Measurements from ENCODE around the gene KCNJ12. TPM values are rescaled to one million over a fixed set of nuclear protein-coding genes. Genes with fewer than 3 reads are reported as not detected.
"Not testable (repeated sequence)": the region's sequence is repeated elsewhere in the genome, so short reads cannot be mapped to it uniquely, and the experiment has no call there.

KCNJ12 gene
- total and polyA plus RNA-seq, 4 donors, result 0.67 to 6.6 (median 2.5) TPM

- H3K4me1 ChIP-seq (ENCODE audit: control insufficient read depth in 5 of 5, insufficient read depth in 5 of 5, low read length in 5 of 5), result peaks cover 0 to 21% (median 0%) of the 10 kb centered on the region in 5 donors
- H3K27ac ChIP-seq (ENCODE audit: low read depth in 1 of 2, low read length in 1 of 2); H3K4me3 ChIP-seq; H3K9me3 ChIP-seq (ENCODE audit: control insufficient read depth in 4 of 4, insufficient read depth in 3 of 4, low read length in 3 of 4); DNase-seq; ATAC-seq (ENCODE audit: insufficient read depth, low FRiP score); H3K9ac ChIP-seq (ENCODE audit: insufficient read depth in 1 of 2, low read length in 2 of 2); H3K27me3 ChIP-seq (ENCODE audit: control insufficient read depth in 3 of 3, insufficient read depth in 3 of 3, low read length in 2 of 3); H3K36me3 ChIP-seq (ENCODE audit: control insufficient read depth in 4 of 4, insufficient read depth in 4 of 4, low read length in 4 of 4): not testable (repeated sequence)
- no CpG with 5 or more reads among the region's 3 CpGs for WGBS, 2 donors
Measured at GRCh38 chr17:21427727-21428126, 51.6 kb downstream of the KCNJ12 start.

- Histone ChIP-seq H3K27ac (ENCODE audit: low read depth in 1 of 2, low read length in 1 of 2) (peak overlapping the region in 1 of 2 donors; percentile 39), H3K4me1 (ENCODE audit: control insufficient read depth in 5 of 5, insufficient read depth in 5 of 5, low read length in 5 of 5) (peaks cover 0 to 14% (median 0%) of the 10 kb centered on the region in 5 donors)
- not testable (repeated sequence) for H3K9me3 ChIP-seq (ENCODE audit: control insufficient read depth in 4 of 4, insufficient read depth in 3 of 4, low read length in 3 of 4); ATAC-seq (ENCODE audit: insufficient read depth, low FRiP score); H3K4me3 ChIP-seq; H3K27me3 ChIP-seq (ENCODE audit: control insufficient read depth in 3 of 3, insufficient read depth in 3 of 3, low read length in 2 of 3); H3K36me3 ChIP-seq (ENCODE audit: control insufficient read depth in 4 of 4, insufficient read depth in 4 of 4, low read length in 4 of 4); H3K9ac ChIP-seq (ENCODE audit: insufficient read depth in 1 of 2, low read length in 2 of 2)
- WGBS, 2 donors, result 64 to 66% methylated on average over 5 of the region's 5 CpGs
- peak; percentile 43 to 91 (median 90) for DNase-seq
Measured at GRCh38 chr17:21428752-21429424, 52.7 kb downstream of the KCNJ12 start.

GRCh38 chr17:21429921-21430628, 53.9 kb downstream of the KCNJ12 start:
- ATAC-seq (ENCODE audit: insufficient read depth, low FRiP score), result peak; percentile 32
- H3K9me3 ChIP-seq (ENCODE audit: control insufficient read depth in 4 of 4, insufficient read depth in 3 of 4, low read length in 3 of 4), result not testable (repeated sequence)
- H3K27ac ChIP-seq (ENCODE audit: low read depth in 1 of 2, low read length in 1 of 2), result peak overlapping the region in 1 of 2 donors; percentile 22

GRCh38 chr17:21433971-21434370, 57.8 kb downstream of the KCNJ12 start:
- DNase-seq; H3K4me3 ChIP-seq; H3K36me3 ChIP-seq (ENCODE audit: control insufficient read depth in 4 of 4, insufficient read depth in 4 of 4, low read length in 4 of 4); H3K27ac ChIP-seq (ENCODE audit: low read depth in 1 of 2, low read length in 1 of 2); H3K9ac ChIP-seq (ENCODE audit: insufficient read depth in 1 of 2, low read length in 2 of 2); ATAC-seq (ENCODE audit: insufficient read depth, low FRiP score); H3K9me3 ChIP-seq (ENCODE audit: control insufficient read depth in 4 of 4, insufficient read depth in 3 of 4, low read length in 3 of 4); H3K27me3 ChIP-seq (ENCODE audit: control insufficient read depth in 3 of 3, insufficient read depth in 3 of 3, low read length in 2 of 3); H3K4me1 ChIP-seq (ENCODE audit: control insufficient read depth in 5 of 5, insufficient read depth in 5 of 5, low read length in 5 of 5): not testable (repeated sequence)
- WGBS, 2 donors, result 88 to 92% methylated on average over 5 of the region's 5 CpGs

More at GRCh38 chr17:21429921-21430628, 53.9 kb downstream of the KCNJ12 start:
- not testable (repeated sequence) for H3K27me3 ChIP-seq (ENCODE audit: control insufficient read depth in 3 of 3, insufficient read depth in 3 of 3, low read length in 2 of 3); H3K9ac ChIP-seq (ENCODE audit: insufficient read depth in 1 of 2, low read length in 2 of 2); H3K36me3 ChIP-seq (ENCODE audit: control insufficient read depth in 4 of 4, insufficient read depth in 4 of 4, low read length in 4 of 4); H3K4me3 ChIP-seq
- H3K4me1 ChIP-seq (ENCODE audit: control insufficient read depth in 5 of 5, insufficient read depth in 5 of 5, low read length in 5 of 5), result peaks cover 0 to 14% (median 0%) of the 10 kb centered on the region in 5 donors
- DNase-seq, result peak in 1 of 3 donors; percentile 22
- 63 to 83% methylated on average over 4 of the region's 5 CpGs for WGBS, 2 donors

GRCh38 chr17:21434976-21435375, 58.8 kb downstream of the KCNJ12 start:
- H3K9ac ChIP-seq (ENCODE audit: insufficient read depth in 1 of 2, low read length in 2 of 2); H3K36me3 ChIP-seq (ENCODE audit: control insufficient read depth in 4 of 4, insufficient read depth in 4 of 4, low read length in 4 of 4); H3K4me3 ChIP-seq; ATAC-seq (ENCODE audit: insufficient read depth, low FRiP score); H3K27me3 ChIP-seq (ENCODE audit: control insufficient read depth in 3 of 3, insufficient read depth in 3 of 3, low read length in 2 of 3); H3K4me1 ChIP-seq (ENCODE audit: control insufficient read depth in 5 of 5, insufficient read depth in 5 of 5, low read length in 5 of 5); H3K9me3 ChIP-seq (ENCODE audit: control insufficient read depth in 4 of 4, insufficient read depth in 3 of 4, low read length in 3 of 4); DNase-seq; H3K27ac ChIP-seq (ENCODE audit: low read depth in 1 of 2, low read length in 1 of 2): not testable (repeated sequence)
- 71 to 86% methylated on average over 2 of the region's 2 CpGs for WGBS, 2 donors

GRCh38 chr17:21436481-21436880, 60.3 kb downstream of the KCNJ12 start:
- not testable (repeated sequence) for H3K9ac ChIP-seq (ENCODE audit: insufficient read depth in 1 of 2, low read length in 2 of 2); H3K27ac ChIP-seq (ENCODE audit: low read depth in 1 of 2, low read length in 1 of 2); H3K27me3 ChIP-seq (ENCODE audit: control insufficient read depth in 3 of 3, insufficient read depth in 3 of 3, low read length in 2 of 3); H3K36me3 ChIP-seq (ENCODE audit: control insufficient read depth in 4 of 4, insufficient read depth in 4 of 4, low read length in 4 of 4); ATAC-seq (ENCODE audit: insufficient read depth, low FRiP score); H3K4me3 ChIP-seq; H3K4me1 ChIP-seq (ENCODE audit: control insufficient read depth in 5 of 5, insufficient read depth in 5 of 5, low read length in 5 of 5); H3K9me3 ChIP-seq (ENCODE audit: control insufficient read depth in 4 of 4, insufficient read depth in 3 of 4, low read length in 3 of 4); DNase-seq
- WGBS, 2 donors, result 73 to 74% methylated on average over 7 of the region's 7 CpGs

GRCh38 chr17:21436883-21437836, 61.0 kb downstream of the KCNJ12 start:
- not testable (repeated sequence) for ATAC-seq (ENCODE audit: insufficient read depth, low FRiP score)

More at GRCh38 chr17:21436883-21437836, 61.0 kb downstream of the KCNJ12 start:
- not testable (repeated sequence) for H3K36me3 ChIP-seq (ENCODE audit: control insufficient read depth in 4 of 4, insufficient read depth in 4 of 4, low read length in 4 of 4); H3K4me1 ChIP-seq (ENCODE audit: control insufficient read depth in 5 of 5, insufficient read depth in 5 of 5, low read length in 5 of 5); H3K4me3 ChIP-seq; H3K9me3 ChIP-seq (ENCODE audit: control insufficient read depth in 4 of 4, insufficient read depth in 3 of 4, low read length in 3 of 4); DNase-seq; H3K27ac ChIP-seq (ENCODE audit: low read depth in 1 of 2, low read length in 1 of 2); H3K9ac ChIP-seq (ENCODE audit: insufficient read depth in 1 of 2, low read length in 2 of 2); H3K27me3 ChIP-seq (ENCODE audit: control insufficient read depth in 3 of 3, insufficient read depth in 3 of 3, low read length in 2 of 3)
- WGBS, 2 donors, result 66 to 75% methylated on average over 13 to 15 of the region's 15 CpGs
